Measurements from ENCODE around the gene RPS27.
"Not testable (repeated sequence)": the region's sequence is repeated elsewhere in the genome, so short reads cannot be mapped to it uniquely, and the experiment has no call there.

The RPS27 gene

GRCh38 chr1:153987621-153988020, 2.9 kb upstream of the RPS27 start:
- Mint-ChIP-seq H3K27me3 (no peaks in the 10 kb centered on the region), H3K27ac (no peak overlapping the region), H3K36me3 (peaks cover 24 to 30% of the 10 kb centered on the region in 2 donors), H3K4me1 (peaks cover 41 to 63% of the 10 kb centered on the region in 2 donors), H3K4me3 (no peak overlapping the region), H3K9me3 (no peaks in the 10 kb centered on the region)
- no peak for ATAC-seq (replicated peaks)
- no peak for DNase-seq

GRCh38 chr1:153991151-153991630, 629 bp downstream of the RPS27 start:
- Mint-ChIP-seq H3K27me3 (no peaks in the 10 kb centered on the region), H3K4me3 (peak overlapping the region; percentile 94 to 98), H3K36me3 (peaks cover 37 to 49% of the 10 kb centered on the region in 2 donors), H3K4me1 (peaks cover 29 to 52% of the 10 kb centered on the region in 2 donors), H3K9me3 (peaks cover 0 to 1% of the 10 kb centered on the region in 2 donors), H3K27ac (peak overlapping the region; percentile 100)
- no peak for ATAC-seq (replicated peaks)
- DNase-seq = no peak

GRCh38 chr1:153991806-153992205, 1.2 kb downstream of the RPS27 start:
- H3K36me3 Mint-ChIP-seq = peaks cover 39 to 49% of the 10 kb centered on the region in 2 donors

GRCh38 chr1:153995202-153995601, 4.6 kb downstream of the RPS27 start:
- ATAC-seq (replicated peaks) = no peak
- Mint-ChIP-seq H3K27me3 (no peaks in the 10 kb centered on the region), H3K9me3 (peaks cover 0 to 1% of the 10 kb centered on the region in 2 donors), H3K27ac (peak overlapping the region; percentile 47), H3K4me1 (peaks cover 19 to 32% of the 10 kb centered on the region in 2 donors), H3K36me3 (peaks cover 40 to 49% of the 10 kb centered on the region in 2 donors), H3K4me3 (no peak overlapping the region)
- no peak for DNase-seq

More at GRCh38 chr1:153991806-153992205, 1.2 kb downstream of the RPS27 start:
- ATAC-seq (replicated peaks) = no peak
- Mint-ChIP-seq H3K9me3 (peaks cover 0 to 1% of the 10 kb centered on the region in 2 donors), H3K4me1 (peaks cover 26 to 46% of the 10 kb centered on the region in 2 donors), H3K4me3 (peak overlapping the region; percentile 94 to 98), H3K27me3 (no peaks in the 10 kb centered on the region), H3K27ac (peak overlapping the region; percentile 100)
- DNase-seq = no peak

- no peak for ATAC-seq (replicated peaks)
- Mint-ChIP-seq H3K9me3 (peaks cover 0 to 1% of the 10 kb centered on the region in 2 donors), H3K27me3 (no peaks in the 10 kb centered on the region), H3K27ac (peak overlapping the region; percentile 47), H3K36me3 (peaks cover 38 to 45% of the 10 kb centered on the region in 2 donors), H3K4me3 (no peak overlapping the region), H3K4me1 (peaks cover 15 to 28% of the 10 kb centered on the region in 2 donors)
- DNase-seq = no peak
Observed at GRCh38 chr1:153995640-153996039, 5.1 kb downstream of the RPS27 start.

- not testable (repeated sequence) for H3K27me3 Mint-ChIP-seq; H3K27ac Mint-ChIP-seq; ATAC-seq (replicated peaks); H3K4me3 Mint-ChIP-seq; DNase-seq; H3K9me3 Mint-ChIP-seq
- Mint-ChIP-seq H3K36me3 (peaks cover 28 to 32% of the 10 kb centered on the region in 2 donors), H3K4me1 (peaks cover 7 to 17% of the 10 kb centered on the region in 2 donors)
Observed at GRCh38 chr1:153996882-153997281, 6.3 kb downstream of the RPS27 start.

GRCh38 chr1:154000420-154000819, 9.9 kb downstream of the RPS27 start:
- H3K9me3 Mint-ChIP-seq = peaks cover 0 to 1% of the 10 kb centered on the region in 2 donors
- no peak overlapping the region for H3K27ac Mint-ChIP-seq
- H3K4me1 Mint-ChIP-seq = no peaks in the 10 kb centered on the region
- no peak for ATAC-seq (replicated peaks)
- no peak for DNase-seq
- H3K27me3 Mint-ChIP-seq = no peaks in the 10 kb centered on the region
- H3K4me3 Mint-ChIP-seq = no peak overlapping the region
- H3K36me3 Mint-ChIP-seq = peaks cover 9 to 11% of the 10 kb centered on the region in 2 donors

- DNase-seq = no peak
- no peaks in the 10 kb centered on the region for H3K9me3 Mint-ChIP-seq
- no peak overlapping the region for H3K4me3 Mint-ChIP-seq
- H3K36me3 Mint-ChIP-seq = peaks cover 2 to 3% of the 10 kb centered on the region in 2 donors
- no peak overlapping the region for H3K27ac Mint-ChIP-seq
- no peaks in the 10 kb centered on the region for H3K4me1 Mint-ChIP-seq
- ATAC-seq (replicated peaks) = no peak
- no peaks in the 10 kb centered on the region for H3K27me3 Mint-ChIP-seq
Observed at GRCh38 chr1:154006136-154006535, 15.6 kb downstream of the RPS27 start.

GRCh38 chr1:154012129-154012528, 21.6 kb downstream of the RPS27 start:
- H3K27me3 Mint-ChIP-seq = no peaks in the 10 kb centered on the region
- H3K4me1 Mint-ChIP-seq = no peaks in the 10 kb centered on the region
- H3K4me3 Mint-ChIP-seq = no peak overlapping the region
- H3K36me3 Mint-ChIP-seq = peaks cover 0 to 3% of the 10 kb centered on the region in 2 donors
- DNase-seq (no peak), ATAC-seq (replicated peaks) (no peak)
- no peak overlapping the region for H3K27ac Mint-ChIP-seq
- no peaks in the 10 kb centered on the region for H3K9me3 Mint-ChIP-seq

GRCh38 chr1:154012543-154012942, 22.0 kb downstream of the RPS27 start:
- H3K36me3 Mint-ChIP-seq = not testable (repeated sequence)

GRCh38 chr1:154014154-154014907, 23.8 kb downstream of the RPS27 start:
- Mint-ChIP-seq H3K9me3 (no peaks in the 10 kb centered on the region), H3K4me3 (no peak overlapping the region), H3K4me1 (no peaks in the 10 kb centered on the region), H3K36me3 (peaks cover 0 to 3% of the 10 kb centered on the region in 2 donors), H3K27ac (no peak overlapping the region), H3K27me3 (no peaks in the 10 kb centered on the region)
- DNase-seq = no peak
- no peak for ATAC-seq (replicated peaks)

More at GRCh38 chr1:154012543-154012942, 22.0 kb downstream of the RPS27 start:
- not testable (repeated sequence) for H3K4me3 Mint-ChIP-seq; DNase-seq; H3K27me3 Mint-ChIP-seq; H3K27ac Mint-ChIP-seq; H3K4me1 Mint-ChIP-seq; ATAC-seq (replicated peaks); H3K9me3 Mint-ChIP-seq

- no peaks in the 10 kb centered on the region for H3K4me1 Mint-ChIP-seq
- no peak for ATAC-seq (replicated peaks)
- H3K36me3 Mint-ChIP-seq = no peaks in the 10 kb centered on the region
- DNase-seq = no peak
- no peaks in the 10 kb centered on the region for H3K27me3 Mint-ChIP-seq
- H3K9me3 Mint-ChIP-seq = no peaks in the 10 kb centered on the region
- H3K27ac Mint-ChIP-seq = no peak overlapping the region
- H3K4me3 Mint-ChIP-seq = no peak overlapping the region
Observed at GRCh38 chr1:154019269-154019668, 28.7 kb downstream of the RPS27 start.

GRCh38 chr1:154019940-154020339, 29.4 kb downstream of the RPS27 start:
- Mint-ChIP-seq H3K36me3 (no peaks in the 10 kb centered on the region), H3K27ac (no peak overlapping the region), H3K4me3 (no peak overlapping the region), H3K9me3 (no peaks in the 10 kb centered on the region), H3K4me1 (no peaks in the 10 kb centered on the region), H3K27me3 (no peaks in the 10 kb centered on the region)
- no peak for ATAC-seq (replicated peaks)
- no peak for DNase-seq

GRCh38 chr1:154033697-154034096, 43.1 kb downstream of the RPS27 start:
- not testable (repeated sequence) for H3K36me3 Mint-ChIP-seq; H3K9me3 Mint-ChIP-seq; ATAC-seq (replicated peaks); H3K4me3 Mint-ChIP-seq; H3K27ac Mint-ChIP-seq; H3K4me1 Mint-ChIP-seq; H3K27me3 Mint-ChIP-seq; DNase-seq

Measured in stimulated activated naive B cell treated with anti-CD40 and anti-IgM and Interleukin-4, amounts not matched to agents 10 μg/mL and 1 μg/mL and 100 μg/mL, for 72 hours (primary cell).